Smooth muscle cell (in vitro differentiated cells): ENCODE data around the gene TOM1L1. TPM values are rescaled to one million over a fixed set of nuclear protein-coding genes. Genes with fewer than 3 reads are reported as not detected.
A peak's percentile ranks its signal among the peaks of the same experiment; 100 is the strongest.

Source experiments
- DNase-seq: peaks from one replicate; lab custom pipeline; 2025; ENCODE audit not compliant: unreplicated experiment; lab: John Stamatoyannopoulos, UW
- H2AFZ ChIP-seq: fragments of 200-600 bp; sonication (generic); 2 replicates; pipeline ENCODE4 v1.6.0; 2016; ENCODE audit warnings: antibody characterized with exemption, low read depth, mild to moderate bottlenecking
- H3F3A ChIP-seq: fragments of 200-600 bp; sonication (generic); 2 replicates; pipeline ENCODE4 v1.6.0; 2017; ENCODE audit warnings: antibody characterized with exemption, low read depth
- H3K27ac ChIP-seq: fragments of 200-600 bp; sonication (generic); 2 replicates; pipeline ENCODE4 v1.5.1; 2016; ENCODE audit warnings: low read depth, mild to moderate bottlenecking
- H3K27me3 ChIP-seq: fragments of 200-600 bp; sonication (generic); 2 replicates; pipeline ENCODE4 v1.6.1; 2016; ENCODE audit warnings: low read depth, mild to moderate bottlenecking
- H3K36me3 ChIP-seq: fragments of 200-600 bp; sonication (generic); 2 replicates; pipeline ENCODE4 v1.5.1; 2016; ENCODE audit warnings: low read depth
- H3K4me1 ChIP-seq: fragments of 200-600 bp; sonication (generic); 2 replicates; pipeline ENCODE4 v1.5.1; 2016; ENCODE audit warnings: low read depth
- H3K4me2 ChIP-seq: fragments of 200-600 bp; sonication (generic); 2 replicates; pipeline ENCODE4 v1.6.0; 2016; ENCODE audit warnings: mild to moderate bottlenecking
- H3K4me3 ChIP-seq: fragments of 200-600 bp; sonication (generic); 2 replicates; pipeline ENCODE4 v1.5.1; 2016; ENCODE audit warnings: mild to moderate bottlenecking
- H3K79me2 ChIP-seq: fragments of 200-600 bp; sonication (generic); 2 replicates; pipeline ENCODE4 v1.6.0; 2016; ENCODE audit warnings: low read depth, mild to moderate bottlenecking
- H3K9ac ChIP-seq: fragments of 200-600 bp; sonication (generic); 2 replicates; pipeline ENCODE4 v1.6.0; 2016; ENCODE audit warnings: low read depth
- H3K9me3 ChIP-seq: fragments of 200-600 bp; sonication (generic); replicated peaks from 2 replicates; pipeline ENCODE4 v1.5.1; 2016; ENCODE audit warnings: low read depth
- H4K20me1 ChIP-seq: fragments of 200-600 bp; sonication (generic); 2 replicates; pipeline ENCODE4 v1.6.0; 2016; ENCODE audit warnings: low read depth
- CTCF ChIP-seq: fragments of 200-600 bp; sonication (generic); IDR thresholded peaks from 2 replicates; pipeline ENCODE4 v1.5.1; 2017; ENCODE audit warnings: borderline replicate concordance, mild to moderate bottlenecking, antibody characterized with exemption; ENCODE audit not compliant: insufficient read depth, poor library complexity, severe bottlenecking
- WGBS: methylation state at CpG from one replicate; pipeline ENCODE4 v1.1.7; 2016; ENCODE audit warnings: low lambda C conversion rate; 5-methylcytosine and 5-hydroxymethylcytosine counted together
- polyA plus RNA-seq: library from polyadenylated mRNA; unstranded; fragments of >200 nt; fragmentation: Nextera tagmentation; extraction: Ambion mirVana; gene quantifications from 2 replicates; pipeline ENCODE4 v1.2.1, GENCODE V29; 2016
- total RNA-seq: library from RNA; depleted of rRNA; stranded (reverse); fragments of >200 nt; gene quantifications from 2 replicates; pipeline ENCODE4 v1.2.3, GENCODE V29; 2014

Gene TOM1L1
- total RNA-seq (6.7 and 8.5 TPM in 2 replicates), polyA plus RNA-seq (1.3 and 3.9 TPM in 2 replicates)

DNA sequence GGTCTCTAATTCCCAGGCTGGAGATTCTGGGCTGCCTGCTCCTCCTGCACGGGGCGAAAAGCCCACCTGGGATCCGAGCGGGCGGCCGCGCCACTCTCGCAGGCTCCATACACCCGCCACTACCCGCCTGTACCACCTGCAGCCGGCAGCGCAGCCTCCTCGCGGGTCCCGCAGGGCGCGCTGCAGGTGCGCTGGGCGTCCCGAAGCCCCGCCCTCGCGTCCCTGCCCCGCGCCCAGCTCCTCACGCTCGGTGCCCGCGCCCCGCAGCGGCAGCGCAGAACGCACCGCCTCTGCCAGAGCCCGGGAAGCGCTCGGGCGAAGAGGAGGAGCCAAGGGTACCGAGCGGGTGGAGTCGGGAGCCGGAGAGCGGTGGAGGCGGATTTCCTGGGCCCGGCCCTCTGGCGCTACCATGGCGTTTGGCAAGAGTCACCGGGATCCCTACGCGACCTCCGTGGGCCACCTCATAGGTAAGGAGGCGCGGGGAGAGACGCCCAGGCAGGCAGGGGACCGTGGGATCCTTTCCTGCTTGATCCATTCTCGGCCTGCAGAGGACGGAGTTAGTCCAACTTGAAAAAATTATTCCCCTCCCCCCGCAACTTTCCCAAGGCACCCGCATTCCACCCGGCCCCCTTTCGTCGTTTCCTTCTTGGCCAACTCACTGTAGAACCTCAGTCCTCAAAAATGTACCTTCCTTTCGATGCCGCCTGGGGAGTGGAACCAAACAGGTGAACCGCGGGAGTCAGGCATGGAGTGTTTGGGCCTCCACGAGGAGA is at the start of gene TOM1L1:
Gene TOM1L1, plus strand, starts transcription at position 396 of the 773 bp plus-strand sequence. Its CDS starts 14 bp downstream, at position 410.
- DNase-seq: peak; percentile 21
- Histone ChIP-seq H3K9me3 (no peaks in the 10 kb centered on the region), H3K36me3 (no peaks in the 10 kb centered on the region), H2AFZ (peak within 1 kb of the TSS; percentile 94), H3K9ac (peak within 1 kb of the TSS; percentile 42), H3K79me2 (peaks cover 3% of the 10 kb centered on the region), H3K27me3 (peaks cover 14% of the 10 kb centered on the region), H3K4me3 (peak within 1 kb of the TSS; percentile 69), H3K4me1 (peaks cover 11% of the 10 kb centered on the region), H3K4me2 (peak within 1 kb of the TSS; percentile 89), H3F3A (no peaks in the 10 kb centered on the region), H3K27ac (no peak within 1 kb of the TSS), H4K20me1 (no peaks in the 10 kb centered on the region)
- 2% methylated on average over 64 of the region's 67 CpGs for WGBS
- no peak for TF ChIP-seq CTCF

DNA sequence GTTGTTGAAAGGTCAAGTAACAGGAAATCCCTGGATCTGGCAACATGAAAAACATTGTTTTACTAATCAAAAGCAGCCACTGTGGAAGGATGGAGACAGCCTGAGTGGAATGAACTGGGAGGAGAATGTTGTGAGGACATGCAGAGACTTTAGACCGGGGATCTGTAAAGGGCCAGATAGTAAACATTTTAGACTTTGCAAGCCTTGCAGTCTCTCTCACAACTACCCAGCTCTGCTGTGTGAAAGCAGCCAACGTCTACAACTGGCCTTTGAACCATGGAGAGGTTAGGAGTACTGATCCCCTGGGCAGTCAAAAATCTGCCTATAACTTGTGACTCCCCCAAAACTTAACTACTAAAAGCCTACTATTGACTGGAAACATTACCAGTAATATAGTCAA is 41.5 kb upstream of the TOM1L1 start:
- Histone ChIP-seq H3K27ac (no peak overlapping the region), H3F3A (no peaks in the 10 kb centered on the region)
- WGBS: 17% methylated on average over 2 of the region's 2 CpGs

GRCh38 chr17:54860617-54861470 is 39.8 kb upstream of the TOM1L1 start:
- no peak overlapping the region for H3K27ac ChIP-seq
- no peak overlapping the region for H2AFZ ChIP-seq
- H3K4me3 ChIP-seq: no peak overlapping the region
- no peaks in the 10 kb centered on the region for H4K20me1 ChIP-seq
- DNase-seq: no peak
- H3F3A ChIP-seq: no peaks in the 10 kb centered on the region
- 48% methylated on average over 9 of the region's 9 CpGs for WGBS
- no peaks in the 10 kb centered on the region for H3K4me1 ChIP-seq
- no peaks in the 10 kb centered on the region for H3K36me3 ChIP-seq
- no peaks in the 10 kb centered on the region for H3K9me3 ChIP-seq
- H3K4me2 ChIP-seq: peak overlapping the region; percentile 25
- no peaks in the 10 kb centered on the region for H3K27me3 ChIP-seq
- H3K9ac ChIP-seq: no peak overlapping the region
- H3K79me2 ChIP-seq: no peaks in the 10 kb centered on the region
- no peak for TF ChIP-seq CTCF

More for the DNA sequence above, 41.5 kb upstream of the TOM1L1 start:
- H2AFZ ChIP-seq: no peak overlapping the region
- no peaks in the 10 kb centered on the region for H3K79me2 ChIP-seq
- no peak overlapping the region for H3K4me2 ChIP-seq
- DNase-seq: no peak
- no peaks in the 10 kb centered on the region for H3K27me3 ChIP-seq
- no peak for TF ChIP-seq CTCF
- no peaks in the 10 kb centered on the region for H3K4me1 ChIP-seq
- H3K36me3 ChIP-seq: no peaks in the 10 kb centered on the region
- H3K4me3 ChIP-seq: no peak overlapping the region
- H3K9ac ChIP-seq: no peak overlapping the region
- H4K20me1 ChIP-seq: no peaks in the 10 kb centered on the region
- no peaks in the 10 kb centered on the region for H3K9me3 ChIP-seq
